ENCODE results near the gene ALG5. TPM values are rescaled to one million over a fixed set of nuclear protein-coding genes. Genes with fewer than 3 reads are reported as not detected.

Gene ALG5, protein sequence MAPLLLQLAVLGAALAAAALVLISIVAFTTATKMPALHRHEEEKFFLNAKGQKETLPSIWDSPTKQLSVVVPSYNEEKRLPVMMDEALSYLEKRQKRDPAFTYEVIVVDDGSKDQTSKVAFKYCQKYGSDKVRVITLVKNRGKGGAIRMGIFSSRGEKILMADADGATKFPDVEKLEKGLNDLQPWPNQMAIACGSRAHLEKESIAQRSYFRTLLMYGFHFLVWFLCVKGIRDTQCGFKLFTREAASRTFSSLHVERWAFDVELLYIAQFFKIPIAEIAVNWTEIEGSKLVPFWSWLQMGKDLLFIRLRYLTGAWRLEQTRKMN
- total RNA-seq: 30.6 TPM
- long read RNA-seq, transcript ALG5-201 (10 exons, 1,154 nt): major isoform, 77 of 89 reads
- long read RNA-seq, partial matches to known transcripts: 3 of 89 reads
- long read RNA-seq, other reads (novel, unspliced or antisense): 9 of 89 reads

DNA sequence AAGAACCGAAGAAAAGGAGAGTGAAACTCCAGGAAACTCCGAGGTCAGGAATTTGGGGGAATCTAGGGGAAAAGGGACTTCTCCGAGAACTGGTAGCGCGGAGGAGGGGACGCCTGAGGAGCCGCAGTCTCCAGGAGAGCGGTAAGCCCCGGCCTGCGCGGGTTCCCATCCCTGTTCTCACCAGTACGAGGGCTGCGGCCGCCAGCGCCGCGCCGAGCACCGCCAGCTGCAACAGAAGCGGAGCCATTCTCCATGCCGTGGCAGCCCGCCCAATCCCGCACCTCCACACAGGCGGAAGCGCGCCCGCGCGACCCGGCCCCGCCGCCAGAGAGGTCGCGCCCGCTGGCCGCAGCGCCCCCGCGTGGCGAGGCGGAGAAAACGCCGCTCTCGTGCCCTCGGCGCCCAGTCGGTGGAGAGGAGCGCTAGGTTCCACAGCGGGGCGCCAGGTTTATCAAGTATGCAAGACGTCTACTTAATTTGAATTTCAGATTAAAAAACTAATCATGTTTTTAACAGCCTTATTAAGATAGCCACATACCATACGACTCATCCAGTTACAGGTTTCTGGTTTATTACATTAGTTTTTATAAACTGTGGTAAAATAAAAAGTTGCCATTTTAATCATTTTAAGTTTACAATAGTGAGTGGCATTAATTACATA is at the start of gene ALG5:
Gene ALG5 (minus strand): TSS at position 287 of the 661 bp plus-strand sequence. CDS start 40 bp downstream, at position 247.
- TF ChIP-seq CTCF (IDR thresholded peaks at IDR 0.05): peak; percentile 100
- peaks cover 31% of the 10 kb centered on the region for H3K36me3 ChIP-seq
- H3K9me3 ChIP-seq: no peaks in the 10 kb centered on the region
- peaks cover 22% of the 10 kb centered on the region for H3K4me1 ChIP-seq
- no peaks in the 10 kb centered on the region for H3K27me3 ChIP-seq (ENCODE audit: low read depth)
- DNase-seq (peak; percentile 94), ATAC-seq (peak; percentile 93 to 96)
- intact Hi-C loops (cut with DNase I): no loop called here
- peak within 1 kb of the TSS; percentile 98 for H3K27ac ChIP-seq
- H3K4me3 ChIP-seq: peak within 1 kb of the TSS; percentile 91

DNA sequence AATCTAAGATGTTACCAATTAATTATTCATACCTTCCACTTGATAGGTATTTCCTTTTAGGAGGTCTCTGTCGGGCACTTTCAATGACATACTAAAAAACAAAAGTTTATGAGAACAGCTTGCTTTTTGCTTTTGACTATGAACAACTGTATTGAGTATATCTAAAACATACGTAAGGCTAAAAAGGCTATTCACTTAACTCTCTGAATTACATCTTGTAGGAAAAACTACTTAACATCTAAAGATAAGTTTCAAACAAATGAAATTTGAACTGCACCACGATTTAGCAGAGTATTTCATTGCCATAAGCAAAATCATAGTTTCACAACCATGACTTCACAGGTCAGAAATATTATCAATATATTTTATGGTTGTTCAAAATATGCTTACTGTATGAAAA is 48.7 kb upstream of the ALG5 start:
- Histone ChIP-seq H3K27me3 (ENCODE audit: low read depth) (no peaks in the 10 kb centered on the region), H3K4me3 (no peak overlapping the region), H3K36me3 (peaks cover 56% of the 10 kb centered on the region), H3K9me3 (no peaks in the 10 kb centered on the region), H3K4me1 (no peaks in the 10 kb centered on the region), H3K27ac (no peak overlapping the region)
- no peak for TF ChIP-seq CTCF (IDR thresholded peaks at IDR 0.05)
- ATAC-seq (no peak), DNase-seq (no peak)
- intact Hi-C loops (cut with DNase I): no loop called here

DNA sequence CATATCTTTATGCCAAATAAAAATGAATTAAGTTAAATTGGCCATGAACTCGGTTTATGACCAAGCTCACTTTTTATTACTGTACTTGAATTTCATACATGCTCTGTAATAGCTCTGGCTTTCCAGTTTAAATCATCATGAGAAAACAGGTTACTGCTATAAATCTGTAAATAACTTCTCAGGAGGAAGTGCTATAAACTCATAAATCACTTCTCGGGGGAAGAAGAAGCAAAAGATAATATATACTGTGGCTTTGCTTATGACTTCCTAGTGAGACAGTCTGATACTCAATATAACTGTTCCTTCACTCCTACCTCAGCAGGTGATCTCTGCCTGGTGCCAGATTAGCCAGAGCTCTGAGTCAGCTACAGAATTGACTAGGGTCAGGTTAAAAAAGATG is 47.9 kb upstream of the ALG5 start:
- ATAC-seq: no peak
- TF ChIP-seq CTCF (IDR thresholded peaks at IDR 0.05): no peak
- Histone ChIP-seq H3K27me3 (ENCODE audit: low read depth) (no peaks in the 10 kb centered on the region), H3K27ac (no peak overlapping the region), H3K9me3 (no peaks in the 10 kb centered on the region), H3K36me3 (peaks cover 64% of the 10 kb centered on the region), H3K4me3 (no peak overlapping the region), H3K4me1 (no peaks in the 10 kb centered on the region)
- intact Hi-C loops (cut with DNase I): no loop called here
- no peak for DNase-seq

DNA sequence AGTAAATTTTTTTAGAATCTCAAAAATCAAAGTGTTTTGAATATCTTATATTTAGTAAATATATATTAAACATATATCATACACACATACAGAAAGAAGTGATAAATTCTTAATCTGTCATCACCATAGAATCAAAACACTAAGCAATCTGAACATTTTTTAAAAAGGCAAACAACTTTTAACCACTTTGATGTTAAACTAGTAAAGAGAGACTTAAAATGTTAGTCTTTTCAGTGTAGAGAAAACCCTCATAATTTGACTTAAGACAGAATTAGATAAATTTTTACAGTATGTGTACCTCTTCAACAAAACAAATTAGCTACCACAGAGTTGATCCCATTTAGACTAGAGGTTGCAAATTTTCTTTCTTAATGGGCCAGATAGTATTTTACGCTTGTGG is 46.9 kb upstream of the ALG5 start:
- intact Hi-C loops (cut with DNase I): no loop called here
- Histone ChIP-seq H3K27me3 (ENCODE audit: low read depth) (no peaks in the 10 kb centered on the region), H3K9me3 (no peaks in the 10 kb centered on the region), H3K36me3 (peaks cover 73% of the 10 kb centered on the region), H3K4me1 (no peaks in the 10 kb centered on the region), H3K27ac (no peak overlapping the region), H3K4me3 (no peak overlapping the region)
- ATAC-seq: no peak
- no peak for DNase-seq
- no peak for TF ChIP-seq CTCF (IDR thresholded peaks at IDR 0.05)

DNA sequence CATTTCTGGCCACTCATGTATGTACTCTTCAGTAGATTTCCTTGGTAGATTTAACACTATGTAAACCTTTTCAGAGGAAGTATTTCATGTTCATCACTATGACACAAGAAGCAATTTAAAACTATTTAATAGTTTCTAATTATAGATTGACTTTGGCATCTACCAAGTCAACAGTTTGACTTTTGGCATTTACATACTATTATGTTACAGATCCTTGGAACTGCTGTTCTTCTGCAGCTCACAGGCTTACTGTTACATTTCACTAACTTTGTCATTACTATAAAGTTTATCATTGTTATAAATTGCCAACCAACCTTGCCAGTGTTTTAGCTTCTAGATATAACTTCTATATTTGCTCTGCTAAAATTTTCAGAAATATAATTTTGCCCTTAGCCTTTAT is 41.6 kb upstream of the ALG5 start:
- no peak overlapping the region for H3K4me3 ChIP-seq
- no peaks in the 10 kb centered on the region for H3K9me3 ChIP-seq
- H3K27ac ChIP-seq: no peak overlapping the region
- ATAC-seq: no peak
- peaks cover 96% of the 10 kb centered on the region for H3K36me3 ChIP-seq
- H3K27me3 ChIP-seq (ENCODE audit: low read depth): no peaks in the 10 kb centered on the region
- DNase-seq: no peak
- no peak for TF ChIP-seq CTCF (IDR thresholded peaks at IDR 0.05)
- no peaks in the 10 kb centered on the region for H3K4me1 ChIP-seq
- intact Hi-C loops (cut with DNase I): no loop called here
